Cardiac muscle cell (in vitro differentiated cells and primary cell): ENCODE data around the gene AHCYL1. TPM values are rescaled to one million over a fixed set of nuclear protein-coding genes. Genes with fewer than 3 reads are reported as not detected.
"Not testable (repeated sequence)": the region's sequence is repeated elsewhere in the genome, so short reads cannot be mapped to it uniquely, and the experiment has no call there.

Experiments
- DNase-seq, 2 donors: peaks; one replicate each; pipeline versions ENCODE4 v3.0.0 to v3.0.0-alpha.2; 2010 to 2017; ENCODE audit warnings: low read depth in 1 of 2, low spot score in 1 of 2
- H3K27ac ChIP-seq: fragments of 200-600 bp; sonication (generic); 2 replicates; pipeline ENCODE4 v1.5.1; 2016
- H3K27me3 ChIP-seq: fragments of 200-600 bp; sonication (generic); 2 replicates; pipeline ENCODE4 v1.6.0; 2016; ENCODE audit warnings: control low read depth
- H3K36me3 ChIP-seq: fragments of 200-600 bp; sonication (generic); 2 replicates; pipeline ENCODE4 v1.5.1; 2016; ENCODE audit warnings: control low read depth
- H3K4me1 ChIP-seq: fragments of 200-600 bp; sonication (generic); 2 replicates; pipeline ENCODE4 v1.8.1; 2017; ENCODE audit warnings: low read depth, mild to moderate bottlenecking, mixed run types
- H3K4me3 ChIP-seq: fragments of 200-600 bp; sonication (generic); 2 replicates; pipeline ENCODE4 v1.5.1; 2016; ENCODE audit warnings: mild to moderate bottlenecking
- H3K9me3 ChIP-seq: fragments of 200-600 bp; sonication (generic); 2 replicates; pipeline ENCODE4 v1.5.1; 2017; ENCODE audit warnings: low read depth, mild to moderate bottlenecking, control low read depth
- CTCF ChIP-seq: IDR thresholded peaks from 2 replicates; pipeline ENCODE4 v1.5.1; 2012; ENCODE audit warnings: low read depth, mild to moderate bottlenecking, low read length
- polyA plus RNA-seq: library from polyadenylated mRNA; unstranded; fragments of >200 nt; fragmentation: Nextera tagmentation; extraction: Ambion mirVana; gene quantifications from 2 replicates; pipeline ENCODE4 v1.2.1, GENCODE V29; 2016
- total RNA-seq: library from RNA; depleted of rRNA; stranded (reverse); fragments of >200 nt; gene quantifications from 2 replicates; pipeline ENCODE4 v1.2.3, GENCODE V29; 2016

The AHCYL1 gene
- total and polyA plus RNA-seq, 2 experiments from 2014 or later = 49.0 to 82.7 TPM

- Histone ChIP-seq H3K4me3 (no peak overlapping the region), H3K4me1 (peaks cover 19% of the 10 kb centered on the region), H3K36me3 (no peaks in the 10 kb centered on the region), H3K27me3 (no peaks in the 10 kb centered on the region), H3K9me3 (no peaks in the 10 kb centered on the region), H3K27ac (no peak overlapping the region)
- no peak for DNase-seq
- no peak for TF ChIP-seq CTCF
Observed at GRCh38 chr1:109950509-109950908, 34.1 kb upstream of the AHCYL1 start.

- not testable (repeated sequence) for H3K27me3 ChIP-seq, H3K4me3 ChIP-seq, H3K36me3 ChIP-seq, H3K9me3 ChIP-seq, DNase-seq, H3K27ac ChIP-seq
- peaks cover 19% of the 10 kb centered on the region for H3K4me1 ChIP-seq
Observed at GRCh38 chr1:109951501-109951900, 33.1 kb upstream of the AHCYL1 start.

- no peak for TF ChIP-seq CTCF
- H3K27ac ChIP-seq = peak overlapping the region; percentile 93
- no peaks in the 10 kb centered on the region for H3K9me3 ChIP-seq
- no peak overlapping the region for H3K4me3 ChIP-seq
- peak in 1 of 2 donors; percentile 84 for DNase-seq
- H3K36me3 ChIP-seq = no peaks in the 10 kb centered on the region
- no peaks in the 10 kb centered on the region for H3K27me3 ChIP-seq
- peaks cover 19% of the 10 kb centered on the region for H3K4me1 ChIP-seq
Observed at GRCh38 chr1:109954041-109954512, 30.5 kb upstream of the AHCYL1 start.

GRCh38 chr1:109959632-109959973, 25.0 kb upstream of the AHCYL1 start:
- Histone ChIP-seq H3K27ac (peak overlapping the region; percentile 93), H3K9me3 (no peaks in the 10 kb centered on the region), H3K27me3 (no peaks in the 10 kb centered on the region), H3K36me3 (no peaks in the 10 kb centered on the region), H3K4me1 (peaks cover 20% of the 10 kb centered on the region), H3K4me3 (no peak overlapping the region)
- DNase-seq = no peak
- TF ChIP-seq CTCF = no peak

GRCh38 chr1:109959974-109960744, 24.4 kb upstream of the AHCYL1 start:
- H3K36me3 ChIP-seq = no peaks in the 10 kb centered on the region
- no peaks in the 10 kb centered on the region for H3K27me3 ChIP-seq
- peaks cover 18% of the 10 kb centered on the region for H3K4me1 ChIP-seq
- H3K4me3 ChIP-seq = no peak overlapping the region
- no peak for TF ChIP-seq CTCF
- peak; percentile 62 to 82 for DNase-seq
- no peaks in the 10 kb centered on the region for H3K9me3 ChIP-seq
- peak overlapping the region; percentile 93 for H3K27ac ChIP-seq

GRCh38 chr1:109960745-109961094, 23.8 kb upstream of the AHCYL1 start:
- Histone ChIP-seq H3K36me3 (no peaks in the 10 kb centered on the region), H3K4me3 (no peak overlapping the region), H3K9me3 (no peaks in the 10 kb centered on the region), H3K4me1 (peaks cover 18% of the 10 kb centered on the region), H3K27me3 (no peaks in the 10 kb centered on the region), H3K27ac (peak overlapping the region; percentile 93)
- TF ChIP-seq CTCF = no peak
- DNase-seq = no peak
